Nephron progenitor cell (in vitro differentiated cells): ENCODE measurements around the gene CYB5R3.
"Not testable (repeated sequence)": the region's sequence is repeated elsewhere in the genome, so short reads cannot be mapped to it uniquely, and the experiment has no call there.

Source experiments
- DNase-seq: peaks from one replicate; pipeline ENCODE4 v3.0.0; 2021
- H3K27ac Mint-ChIP-seq: 2 replicates; pipeline ENCODE4 v1.8.0; 2021; ENCODE audit warnings: mild to moderate bottlenecking, moderate library complexity, mixed read lengths
- H3K27me3 Mint-ChIP-seq: 2 replicates; pipeline ENCODE4 v1.8.0; 2021; ENCODE audit warnings: mild to moderate bottlenecking, low read depth, mixed read lengths; ENCODE audit not compliant: poor library complexity
- H3K36me3 Mint-ChIP-seq: 2 replicates; pipeline ENCODE4 v1.8.0; 2021; ENCODE audit warnings: low read depth, mixed read lengths
- H3K4me1 Mint-ChIP-seq: 2 replicates; pipeline ENCODE4 v1.8.0; 2021; ENCODE audit warnings: mixed read lengths
- H3K4me3 Mint-ChIP-seq: 2 replicates; pipeline ENCODE4 v1.8.0; 2021; ENCODE audit warnings: mild to moderate bottlenecking, moderate library complexity, mixed read lengths
- H3K9me3 Mint-ChIP-seq: 2 replicates; pipeline ENCODE4 v1.8.0; 2021; ENCODE audit warnings: mild to moderate bottlenecking, moderate library complexity, mixed read lengths

The CYB5R3 gene

DNA sequence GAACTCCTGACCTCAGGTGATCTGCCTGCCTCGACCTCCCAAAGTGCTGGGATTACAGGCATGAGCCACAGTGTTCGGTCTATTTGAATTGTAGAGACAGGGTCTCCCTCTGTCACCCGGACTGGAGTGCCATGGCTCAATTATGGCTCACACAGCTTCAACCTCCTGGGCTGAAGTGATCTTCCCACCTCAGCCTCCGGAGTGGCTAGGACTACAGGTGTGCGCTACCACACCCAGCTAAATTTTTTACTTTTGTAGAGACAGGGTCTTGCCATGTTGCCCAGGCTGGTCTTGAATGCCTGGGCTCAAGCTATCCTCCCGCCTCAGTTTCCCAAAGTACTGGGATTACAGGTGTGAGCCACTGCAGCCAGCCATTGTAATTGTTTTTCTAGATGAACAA, 81.2 kb downstream of the CYB5R3 start:
- H3K27me3 Mint-ChIP-seq, H3K4me3 Mint-ChIP-seq, H3K4me1 Mint-ChIP-seq, H3K27ac Mint-ChIP-seq, DNase-seq, H3K9me3 Mint-ChIP-seq: not testable (repeated sequence)
- peaks cover 34% of the 10 kb centered on the region for H3K36me3 Mint-ChIP-seq
